B cell (primary cell): ENCODE data around the gene B4GALNT3.

Source experiments
- EZH2 ChIP-seq: IDR thresholded peaks from 2 replicates; pipeline ENCODE4 v1.6.1; 2012; ENCODE audit warnings: borderline replicate concordance, low read depth, mild to moderate bottlenecking, moderate library complexity, low read length; ENCODE audit not compliant: insufficient read depth, poor library complexity, severe bottlenecking
- TF ChIP-seq, protein P1 (sequence below): fragments of 200-600 bp; IDR thresholded peaks from one replicate; pipeline ENCODE4 v1.8.0; 2022; ENCODE audit warnings: antibody characterized with exemption, mild to moderate bottlenecking

- TF ChIP-seq, protein P1, sequence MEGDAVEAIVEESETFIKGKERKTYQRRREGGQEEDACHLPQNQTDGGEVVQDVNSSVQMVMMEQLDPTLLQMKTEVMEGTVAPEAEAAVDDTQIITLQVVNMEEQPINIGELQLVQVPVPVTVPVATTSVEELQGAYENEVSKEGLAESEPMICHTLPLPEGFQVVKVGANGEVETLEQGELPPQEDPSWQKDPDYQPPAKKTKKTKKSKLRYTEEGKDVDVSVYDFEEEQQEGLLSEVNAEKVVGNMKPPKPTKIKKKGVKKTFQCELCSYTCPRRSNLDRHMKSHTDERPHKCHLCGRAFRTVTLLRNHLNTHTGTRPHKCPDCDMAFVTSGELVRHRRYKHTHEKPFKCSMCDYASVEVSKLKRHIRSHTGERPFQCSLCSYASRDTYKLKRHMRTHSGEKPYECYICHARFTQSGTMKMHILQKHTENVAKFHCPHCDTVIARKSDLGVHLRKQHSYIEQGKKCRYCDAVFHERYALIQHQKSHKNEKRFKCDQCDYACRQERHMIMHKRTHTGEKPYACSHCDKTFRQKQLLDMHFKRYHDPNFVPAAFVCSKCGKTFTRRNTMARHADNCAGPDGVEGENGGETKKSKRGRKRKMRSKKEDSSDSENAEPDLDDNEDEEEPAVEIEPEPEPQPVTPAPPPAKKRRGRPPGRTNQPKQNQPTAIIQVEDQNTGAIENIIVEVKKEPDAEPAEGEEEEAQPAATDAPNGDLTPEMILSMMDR, result no peak
- no peak for TF ChIP-seq EZH2
Measured at GRCh38 chr12:552466-552865, 92.7 kb downstream of the B4GALNT3 start.
